ENCODE measurements around the gene WNT16. TPM values are rescaled to one million over a fixed set of nuclear protein-coding genes. Genes with fewer than 3 reads are reported as not detected.

The WNT16 gene
- total and polyA plus RNA-seq, 2 experiments from 2014 or later = not detected

DNA sequence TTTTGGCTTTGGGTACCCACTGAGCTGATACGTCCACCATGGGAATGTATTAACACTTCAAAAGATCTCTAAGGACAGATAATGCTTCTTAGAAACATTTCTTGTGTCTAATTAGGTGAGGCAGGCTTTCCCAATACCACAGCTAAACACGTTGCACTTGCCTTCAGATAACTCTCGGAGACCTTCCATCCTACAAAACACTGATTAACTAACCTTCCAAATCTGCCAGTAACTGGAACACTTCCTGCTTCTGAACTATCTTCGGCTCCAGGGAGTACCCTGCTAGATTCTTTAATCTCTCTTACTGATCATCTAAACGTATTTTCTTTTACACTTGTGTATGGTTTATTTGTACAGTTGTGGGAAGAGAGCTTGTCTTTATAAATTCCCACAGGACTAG, 1.1 kb upstream of the WNT16 start:
- H3K27ac ChIP-seq = no peak overlapping the region
- TF ChIP-seq, protein P1, sequence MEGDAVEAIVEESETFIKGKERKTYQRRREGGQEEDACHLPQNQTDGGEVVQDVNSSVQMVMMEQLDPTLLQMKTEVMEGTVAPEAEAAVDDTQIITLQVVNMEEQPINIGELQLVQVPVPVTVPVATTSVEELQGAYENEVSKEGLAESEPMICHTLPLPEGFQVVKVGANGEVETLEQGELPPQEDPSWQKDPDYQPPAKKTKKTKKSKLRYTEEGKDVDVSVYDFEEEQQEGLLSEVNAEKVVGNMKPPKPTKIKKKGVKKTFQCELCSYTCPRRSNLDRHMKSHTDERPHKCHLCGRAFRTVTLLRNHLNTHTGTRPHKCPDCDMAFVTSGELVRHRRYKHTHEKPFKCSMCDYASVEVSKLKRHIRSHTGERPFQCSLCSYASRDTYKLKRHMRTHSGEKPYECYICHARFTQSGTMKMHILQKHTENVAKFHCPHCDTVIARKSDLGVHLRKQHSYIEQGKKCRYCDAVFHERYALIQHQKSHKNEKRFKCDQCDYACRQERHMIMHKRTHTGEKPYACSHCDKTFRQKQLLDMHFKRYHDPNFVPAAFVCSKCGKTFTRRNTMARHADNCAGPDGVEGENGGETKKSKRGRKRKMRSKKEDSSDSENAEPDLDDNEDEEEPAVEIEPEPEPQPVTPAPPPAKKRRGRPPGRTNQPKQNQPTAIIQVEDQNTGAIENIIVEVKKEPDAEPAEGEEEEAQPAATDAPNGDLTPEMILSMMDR (IDR thresholded peaks at IDR 0.05; ENCODE audit: low read depth, low read length) = no peak
- peaks cover 52% of the 10 kb centered on the region for H3K27me3 ChIP-seq
- H3K4me1 ChIP-seq (ENCODE audit: low read depth) = no peaks in the 10 kb centered on the region
- H3K4me3 ChIP-seq = no peak overlapping the region
- no peaks in the 10 kb centered on the region for H3K36me3 ChIP-seq
- DNase-seq (ENCODE audit: low read depth in 1 of 2, low spot score in 1 of 2) = no peak
- no peaks in the 10 kb centered on the region for H3K9me3 ChIP-seq (ENCODE audit: low read depth)

DNA sequence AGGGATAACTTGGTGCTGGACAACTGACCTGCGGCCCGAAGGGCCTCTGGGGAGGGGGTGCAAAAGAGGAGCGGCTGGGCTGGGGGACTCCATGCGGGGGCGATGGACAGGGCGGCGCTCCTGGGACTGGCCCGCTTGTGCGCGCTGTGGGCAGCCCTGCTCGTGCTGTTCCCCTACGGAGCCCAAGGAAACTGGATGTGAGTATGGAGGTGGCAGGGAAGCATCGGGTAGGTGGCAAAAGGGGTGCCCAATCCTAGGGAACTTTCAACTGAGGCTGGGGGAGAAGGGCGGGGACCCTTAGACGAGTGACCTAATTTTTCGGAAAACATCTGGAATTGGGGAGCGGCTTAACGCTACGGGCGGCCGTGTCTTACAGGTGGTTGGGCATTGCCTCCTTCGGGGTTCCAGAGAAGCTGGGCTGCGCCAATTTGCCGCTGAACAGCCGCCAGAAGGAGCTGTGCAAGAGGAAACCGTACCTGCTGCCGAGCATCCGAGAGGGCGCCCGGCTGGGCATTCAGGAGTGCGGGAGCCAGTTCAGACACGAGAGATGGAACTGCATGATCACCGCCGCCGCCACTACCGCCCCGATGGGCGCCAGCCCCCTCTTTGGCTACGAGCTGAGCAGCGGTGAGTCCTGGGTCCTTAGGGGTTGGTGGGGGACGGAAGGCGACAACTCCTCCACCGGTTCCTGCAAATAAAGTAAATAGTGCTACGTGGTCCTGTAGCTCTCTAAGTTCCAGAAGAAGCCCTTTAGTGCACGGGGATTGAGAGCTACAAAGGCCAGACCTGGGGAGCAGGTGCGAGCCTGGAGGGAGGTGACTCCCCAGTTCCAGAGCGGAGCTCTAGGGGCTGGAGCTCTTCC, 622 bp downstream of the WNT16 start:
- DNase-seq (ENCODE audit: low read depth in 1 of 2, low spot score in 1 of 2) = peak in 1 of 2 donors; percentile 48
- Histone ChIP-seq H3K27ac (no peak overlapping the region), H3K4me3 (peak overlapping the region; percentile 18), H3K36me3 (no peaks in the 10 kb centered on the region), H3K9me3 (ENCODE audit: low read depth) (no peaks in the 10 kb centered on the region), H3K27me3 (peaks cover 62% of the 10 kb centered on the region), H3K4me1 (ENCODE audit: low read depth) (no peaks in the 10 kb centered on the region)
- TF ChIP-seq, protein P1 (IDR thresholded peaks at IDR 0.05; ENCODE audit: low read depth, low read length) = no peak

DNA sequence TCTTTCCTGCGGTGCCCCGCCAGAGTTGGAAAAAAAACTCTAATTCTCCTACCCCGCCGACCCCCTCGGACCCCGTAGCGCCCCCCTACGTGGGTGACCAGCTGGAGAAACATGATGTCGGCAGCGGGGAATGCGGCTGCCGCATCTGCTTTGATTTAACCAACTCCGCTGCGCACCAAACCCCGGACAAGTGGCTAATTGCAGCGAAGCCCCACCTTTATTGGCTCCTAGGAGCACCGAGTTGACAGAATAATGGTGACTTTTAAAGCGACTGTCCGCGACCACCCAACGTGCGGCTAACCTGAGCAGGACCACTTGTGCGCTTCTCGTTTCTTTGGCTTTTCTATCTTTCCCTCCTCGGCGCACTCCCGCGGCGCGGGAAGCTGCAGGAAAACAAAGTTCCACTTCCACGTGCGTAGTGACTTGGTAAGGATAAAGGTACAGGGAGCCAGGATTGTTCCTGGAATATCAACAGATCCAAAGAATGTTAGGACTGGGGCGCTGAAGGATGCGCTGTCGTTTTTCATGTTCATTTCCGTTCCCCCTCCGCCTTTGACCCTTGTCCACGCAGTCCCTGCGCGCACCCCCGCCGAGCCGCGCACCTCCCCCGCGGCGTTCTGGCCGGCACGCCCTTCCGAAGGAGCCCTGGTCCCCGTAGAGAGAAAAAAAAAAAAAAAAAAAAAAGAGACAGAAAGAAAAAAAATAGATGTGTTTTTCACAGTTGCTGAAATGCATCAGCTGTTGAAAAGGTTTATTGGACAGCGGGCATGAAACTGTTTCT, 1.4 kb downstream of the WNT16 start:
- Histone ChIP-seq H3K36me3 (no peaks in the 10 kb centered on the region), H3K4me3 (peak overlapping the region; percentile 18), H3K27ac (no peak overlapping the region), H3K4me1 (ENCODE audit: low read depth) (no peaks in the 10 kb centered on the region), H3K9me3 (ENCODE audit: low read depth) (no peaks in the 10 kb centered on the region), H3K27me3 (peaks cover 70% of the 10 kb centered on the region)
- TF ChIP-seq, protein P1 (IDR thresholded peaks at IDR 0.05; ENCODE audit: low read depth, low read length) = no peak
- DNase-seq (ENCODE audit: low read depth in 1 of 2, low spot score in 1 of 2) = peak in 1 of 2 donors; percentile 16

DNA sequence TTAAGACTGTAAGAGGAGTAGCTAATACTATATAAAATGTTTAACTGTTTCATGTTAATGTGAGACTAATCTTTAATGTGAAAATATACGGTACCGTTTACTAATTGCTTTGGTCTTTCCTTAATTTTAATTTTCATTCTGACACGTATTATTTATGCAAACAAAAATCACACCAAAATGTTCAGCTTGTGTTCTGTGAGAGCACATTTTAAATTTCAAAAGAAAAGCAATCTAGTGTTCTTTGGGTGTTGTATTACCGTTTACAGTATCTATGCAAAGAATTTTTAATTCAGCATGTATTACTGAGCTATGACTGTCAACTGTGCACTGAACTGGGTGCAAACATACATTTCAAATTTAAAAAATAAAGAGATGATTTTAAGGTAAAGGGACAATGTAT, 2.2 kb downstream of the WNT16 start:
- Histone ChIP-seq H3K27me3 (peaks cover 75% of the 10 kb centered on the region), H3K9me3 (ENCODE audit: low read depth) (no peaks in the 10 kb centered on the region)
- DNase-seq (ENCODE audit: low read depth in 1 of 2, low spot score in 1 of 2) = no peak

DNA sequence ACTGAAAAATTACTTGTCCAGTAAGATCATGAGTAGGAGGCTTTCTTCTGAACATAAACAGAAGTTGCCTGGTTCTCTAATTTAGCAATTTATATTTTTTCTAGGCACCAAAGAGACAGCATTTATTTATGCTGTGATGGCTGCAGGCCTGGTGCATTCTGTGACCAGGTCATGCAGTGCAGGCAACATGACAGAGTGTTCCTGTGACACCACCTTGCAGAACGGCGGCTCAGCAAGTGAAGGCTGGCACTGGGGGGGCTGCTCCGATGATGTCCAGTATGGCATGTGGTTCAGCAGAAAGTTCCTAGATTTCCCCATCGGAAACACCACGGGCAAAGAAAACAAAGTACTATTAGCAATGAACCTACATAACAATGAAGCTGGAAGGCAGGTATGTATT, 2.8 kb downstream of the WNT16 start:
- peaks cover 75% of the 10 kb centered on the region for H3K27me3 ChIP-seq
- H3K36me3 ChIP-seq = no peaks in the 10 kb centered on the region
- H3K4me3 ChIP-seq = no peak overlapping the region
- H3K27ac ChIP-seq = no peak overlapping the region
- no peak for DNase-seq (ENCODE audit: low read depth in 1 of 2, low spot score in 1 of 2)
- TF ChIP-seq, protein P1 (IDR thresholded peaks at IDR 0.05; ENCODE audit: low read depth, low read length) = no peak
- no peaks in the 10 kb centered on the region for H3K4me1 ChIP-seq (ENCODE audit: low read depth)
- no peaks in the 10 kb centered on the region for H3K9me3 ChIP-seq (ENCODE audit: low read depth)

More for the DNA sequence above, 2.2 kb downstream of the WNT16 start:
- TF ChIP-seq, protein P1 (IDR thresholded peaks at IDR 0.05; ENCODE audit: low read depth, low read length) = no peak
- H3K4me1 ChIP-seq (ENCODE audit: low read depth) = no peaks in the 10 kb centered on the region
- H3K4me3 ChIP-seq = no peak overlapping the region
- H3K27ac ChIP-seq = no peak overlapping the region
- no peaks in the 10 kb centered on the region for H3K36me3 ChIP-seq

Measured in cardiac muscle cell (in vitro differentiated cells and primary cell).